Frontal cortex (tissue), 4 donors: Measurements from ENCODE around the gene PLPP7. TPM values are rescaled to one million over a fixed set of nuclear protein-coding genes. Genes with fewer than 3 reads are reported as not detected.

Experiments
- DNase-seq, 2 donors: peaks; one replicate each; pipeline ENCODE4 v3.0.0; 2012; ENCODE audit warnings: low spot score in 2 of 2
- FAIRE-seq: peaks from 2 replicates; lab custom pipeline; 2012; peaks lifted over from hg19 to GRCh38; lab: Jason Lieb, UNC
- total RNA-seq: library from RNA; depleted of rRNA; stranded (reverse); fragments of >200 nt; gene quantifications from one replicate; pipeline ENCODE4 v1.2.3, GENCODE V29; 2014
- donor health status: control.
- donor health status: control.
- donor health status: control.

Gene PLPP7
- total RNA-seq, 1 donor from 2014 or later, result 6.1 TPM

GRCh38 chr9:131358556-131358955 is 69.0 kb downstream of the PLPP7 start:
- DNase-seq (no peak), FAIRE-seq (no peak)

Other genes starting within 250 kb of the PLPP7 start
- gene AIF1L, start 193.2 kb upstream of the PLPP7 start, total RNA-seq, result 16.3 TPM
- 9.0 TPM for gene NUP214, start 164.1 kb upstream of the PLPP7 start, total RNA-seq
- 0.82 TPM for gene FAM78A, start 13.2 kb upstream of the PLPP7 start, total RNA-seq
- 117 TPM for gene PRRC2B, start 104.4 kb downstream of the PLPP7 start, total RNA-seq
- 42.4 TPM for gene POMT1, start 213.2 kb downstream of the PLPP7 start, total RNA-seq
- 15.5 TPM for gene UCK1, start 241.5 kb downstream of the PLPP7 start, total RNA-seq